ENCODE data around the gene ZNF471. TPM values are rescaled to one million over a fixed set of nuclear protein-coding genes. Genes with fewer than 3 reads are reported as not detected.

ZNF471 gene
- total RNA-seq (2014; rRNA removed; shearing (Covaris generic)) = 1.1 TPM in 2 replicates
- 0.63 and 1.1 TPM in 2 replicates for polyA plus RNA-seq (2016; fragmentation: Nextera tagmentation; extraction: Ambion mirVana)
- long read RNA-seq = 0 reads

DNA sequence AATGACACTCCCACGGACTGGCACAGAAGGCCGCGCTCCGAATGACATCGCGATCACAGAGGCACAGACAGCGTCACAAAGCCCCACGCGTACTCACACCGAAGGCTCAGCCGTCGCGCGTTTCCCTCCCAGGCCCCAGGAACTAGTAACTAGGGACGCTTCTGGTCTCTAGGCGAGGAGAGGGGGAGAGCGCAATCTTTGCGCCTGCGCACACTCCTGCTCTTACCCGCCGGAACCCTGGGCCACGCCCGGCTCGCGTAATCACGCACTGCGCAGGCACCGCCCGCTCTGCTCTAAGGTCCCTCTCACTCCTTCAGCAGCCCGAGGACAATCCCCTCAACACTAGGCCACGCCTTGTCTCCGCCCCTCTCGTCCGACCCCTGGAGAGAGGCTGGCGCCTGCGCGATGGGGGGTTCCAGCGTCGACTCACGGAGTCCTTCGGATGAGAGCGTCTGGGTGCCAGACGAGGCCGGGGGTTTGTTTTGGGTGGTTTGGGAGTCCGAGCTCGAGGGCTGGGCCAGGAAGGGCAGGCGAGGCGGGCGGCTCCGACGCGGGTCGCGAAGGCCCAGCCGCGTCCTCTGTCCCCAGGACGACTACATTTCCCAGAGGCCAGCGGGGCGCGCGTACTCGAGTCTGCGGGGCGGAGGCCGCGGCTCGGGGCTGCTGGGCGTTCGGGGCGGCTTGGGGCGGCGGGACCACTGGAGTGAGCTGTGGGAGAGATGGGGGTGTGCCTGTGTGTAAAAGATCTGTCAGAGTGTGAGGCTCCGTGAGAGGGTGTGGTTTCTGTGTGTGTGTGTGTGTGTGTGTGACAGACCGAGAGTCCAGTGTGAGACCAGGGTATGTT lies at the start of gene ZNF471:
ZNF471 (plus strand) TSS at position 410 of the 844 bp plus-strand sequence. CDS start 3,717 bp downstream, outside the sequence.
- Mint-ChIP-seq H3K4me3 (no peak within 1 kb of the TSS; the same call in 2 of the 3 replicates), H3K27me3 (ENCODE audit: insufficient read depth, low read depth, poor library complexity) (peaks cover 3% of the 10 kb centered on the region), H3K27ac (peak within 1 kb of the TSS; percentile 95; the same call in 1 of the 2 replicates), H3K36me3 (ENCODE audit: low read depth) (peaks cover 13% of the 10 kb centered on the region), H3K4me1 (no peaks in the 10 kb centered on the region), H3K9me3 (peaks cover 26% of the 10 kb centered on the region)
- TF ChIP-seq CREB1 (CRISPR knock-in tag; IDR thresholded peaks at IDR 0.05; ENCODE audit: low read depth) = no peak
- TF ChIP-seq, protein P1, sequence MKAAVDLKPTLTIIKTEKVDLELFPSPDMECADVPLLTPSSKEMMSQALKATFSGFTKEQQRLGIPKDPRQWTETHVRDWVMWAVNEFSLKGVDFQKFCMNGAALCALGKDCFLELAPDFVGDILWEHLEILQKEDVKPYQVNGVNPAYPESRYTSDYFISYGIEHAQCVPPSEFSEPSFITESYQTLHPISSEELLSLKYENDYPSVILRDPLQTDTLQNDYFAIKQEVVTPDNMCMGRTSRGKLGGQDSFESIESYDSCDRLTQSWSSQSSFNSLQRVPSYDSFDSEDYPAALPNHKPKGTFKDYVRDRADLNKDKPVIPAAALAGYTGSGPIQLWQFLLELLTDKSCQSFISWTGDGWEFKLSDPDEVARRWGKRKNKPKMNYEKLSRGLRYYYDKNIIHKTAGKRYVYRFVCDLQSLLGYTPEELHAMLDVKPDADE (IDR thresholded peaks at IDR 0.05) = peak; percentile 37; the same call in 1 of the 2 replicates
- Histone ChIP-seq H3F3A (replicated peaks; ENCODE audit: low read depth) (no peaks in the 10 kb centered on the region), H3K4me3 (peak within 1 kb of the TSS; percentile 72), H3K79me2 (replicated peaks; ENCODE audit: insufficient read depth) (no peaks in the 10 kb centered on the region), H3K9me2 (ENCODE audit: insufficient read depth) (no peaks in the 10 kb centered on the region), H3K4me2 (peak within 1 kb of the TSS; percentile 85), H3K27me3 (ENCODE audit: insufficient read depth) (no peaks in the 10 kb centered on the region), H4K20me1 (replicated peaks; ENCODE audit: insufficient read depth) (no peaks in the 10 kb centered on the region), H2AFZ (peak within 1 kb of the TSS; percentile 97), H3K27ac (ENCODE audit: low read depth) (no peak within 1 kb of the TSS), H3K4me1 (ENCODE audit: insufficient read depth) (no peaks in the 10 kb centered on the region), H3K36me3 (ENCODE audit: insufficient read depth) (0 out of 2 replicates have a peak, but pooled peaks cover 3% of the 10 kb centered on the region)
- peak; percentile 99 for ATAC-seq
- DNase-seq (ENCODE audit: low spot score) = peak; percentile 98

DNA sequence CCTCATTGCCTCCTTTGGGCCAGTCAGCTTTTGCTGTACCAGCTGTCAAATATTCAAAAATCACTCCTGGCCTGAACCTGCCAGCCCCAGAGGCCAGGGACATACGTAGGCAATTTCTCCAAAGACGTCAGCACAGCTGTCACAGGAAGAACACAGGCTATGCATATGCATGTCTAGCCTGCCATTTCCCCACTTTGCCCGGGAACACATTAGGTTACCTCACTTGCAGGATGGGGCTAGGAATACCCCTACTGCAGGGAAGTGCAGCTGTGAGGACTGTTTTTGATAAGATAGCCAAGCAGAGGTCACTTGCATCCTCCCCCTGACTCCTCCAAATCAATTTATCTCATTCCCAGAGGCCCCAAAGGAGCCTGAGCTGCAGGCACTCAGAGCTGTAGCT lies 33.3 kb upstream of the ZNF471 start:
- Histone ChIP-seq H3K4me1 (ENCODE audit: insufficient read depth) (no peaks in the 10 kb centered on the region), H3K27ac (ENCODE audit: low read depth) (no peak overlapping the region), H3K9me2 (ENCODE audit: insufficient read depth) (no peaks in the 10 kb centered on the region), H3K4me2 (no peak overlapping the region), H3K36me3 (ENCODE audit: insufficient read depth) (no peaks in the 10 kb centered on the region), H2AFZ (no peak overlapping the region), H4K20me1 (replicated peaks; ENCODE audit: insufficient read depth) (no peaks in the 10 kb centered on the region; the same call in 1 of the 2 replicates), H3K27me3 (ENCODE audit: insufficient read depth) (no peaks in the 10 kb centered on the region), H3F3A (replicated peaks; ENCODE audit: low read depth) (no peaks in the 10 kb centered on the region), H3K4me3 (no peak overlapping the region), H3K79me2 (replicated peaks; ENCODE audit: insufficient read depth) (peaks cover 45% of the 10 kb centered on the region)
- Mint-ChIP-seq H3K27me3 (ENCODE audit: insufficient read depth, low read depth, poor library complexity) (peaks cover 12% of the 10 kb centered on the region), H3K4me3 (no peak overlapping the region), H3K4me1 (no peaks in the 10 kb centered on the region), H3K9me3 (peaks cover 96% of the 10 kb centered on the region), H3K27ac (no peak overlapping the region), H3K36me3 (ENCODE audit: low read depth) (peaks cover 40% of the 10 kb centered on the region)
- DNase-seq (ENCODE audit: low spot score) = no peak
- ATAC-seq = no peak
- TF ChIP-seq, protein P2, sequence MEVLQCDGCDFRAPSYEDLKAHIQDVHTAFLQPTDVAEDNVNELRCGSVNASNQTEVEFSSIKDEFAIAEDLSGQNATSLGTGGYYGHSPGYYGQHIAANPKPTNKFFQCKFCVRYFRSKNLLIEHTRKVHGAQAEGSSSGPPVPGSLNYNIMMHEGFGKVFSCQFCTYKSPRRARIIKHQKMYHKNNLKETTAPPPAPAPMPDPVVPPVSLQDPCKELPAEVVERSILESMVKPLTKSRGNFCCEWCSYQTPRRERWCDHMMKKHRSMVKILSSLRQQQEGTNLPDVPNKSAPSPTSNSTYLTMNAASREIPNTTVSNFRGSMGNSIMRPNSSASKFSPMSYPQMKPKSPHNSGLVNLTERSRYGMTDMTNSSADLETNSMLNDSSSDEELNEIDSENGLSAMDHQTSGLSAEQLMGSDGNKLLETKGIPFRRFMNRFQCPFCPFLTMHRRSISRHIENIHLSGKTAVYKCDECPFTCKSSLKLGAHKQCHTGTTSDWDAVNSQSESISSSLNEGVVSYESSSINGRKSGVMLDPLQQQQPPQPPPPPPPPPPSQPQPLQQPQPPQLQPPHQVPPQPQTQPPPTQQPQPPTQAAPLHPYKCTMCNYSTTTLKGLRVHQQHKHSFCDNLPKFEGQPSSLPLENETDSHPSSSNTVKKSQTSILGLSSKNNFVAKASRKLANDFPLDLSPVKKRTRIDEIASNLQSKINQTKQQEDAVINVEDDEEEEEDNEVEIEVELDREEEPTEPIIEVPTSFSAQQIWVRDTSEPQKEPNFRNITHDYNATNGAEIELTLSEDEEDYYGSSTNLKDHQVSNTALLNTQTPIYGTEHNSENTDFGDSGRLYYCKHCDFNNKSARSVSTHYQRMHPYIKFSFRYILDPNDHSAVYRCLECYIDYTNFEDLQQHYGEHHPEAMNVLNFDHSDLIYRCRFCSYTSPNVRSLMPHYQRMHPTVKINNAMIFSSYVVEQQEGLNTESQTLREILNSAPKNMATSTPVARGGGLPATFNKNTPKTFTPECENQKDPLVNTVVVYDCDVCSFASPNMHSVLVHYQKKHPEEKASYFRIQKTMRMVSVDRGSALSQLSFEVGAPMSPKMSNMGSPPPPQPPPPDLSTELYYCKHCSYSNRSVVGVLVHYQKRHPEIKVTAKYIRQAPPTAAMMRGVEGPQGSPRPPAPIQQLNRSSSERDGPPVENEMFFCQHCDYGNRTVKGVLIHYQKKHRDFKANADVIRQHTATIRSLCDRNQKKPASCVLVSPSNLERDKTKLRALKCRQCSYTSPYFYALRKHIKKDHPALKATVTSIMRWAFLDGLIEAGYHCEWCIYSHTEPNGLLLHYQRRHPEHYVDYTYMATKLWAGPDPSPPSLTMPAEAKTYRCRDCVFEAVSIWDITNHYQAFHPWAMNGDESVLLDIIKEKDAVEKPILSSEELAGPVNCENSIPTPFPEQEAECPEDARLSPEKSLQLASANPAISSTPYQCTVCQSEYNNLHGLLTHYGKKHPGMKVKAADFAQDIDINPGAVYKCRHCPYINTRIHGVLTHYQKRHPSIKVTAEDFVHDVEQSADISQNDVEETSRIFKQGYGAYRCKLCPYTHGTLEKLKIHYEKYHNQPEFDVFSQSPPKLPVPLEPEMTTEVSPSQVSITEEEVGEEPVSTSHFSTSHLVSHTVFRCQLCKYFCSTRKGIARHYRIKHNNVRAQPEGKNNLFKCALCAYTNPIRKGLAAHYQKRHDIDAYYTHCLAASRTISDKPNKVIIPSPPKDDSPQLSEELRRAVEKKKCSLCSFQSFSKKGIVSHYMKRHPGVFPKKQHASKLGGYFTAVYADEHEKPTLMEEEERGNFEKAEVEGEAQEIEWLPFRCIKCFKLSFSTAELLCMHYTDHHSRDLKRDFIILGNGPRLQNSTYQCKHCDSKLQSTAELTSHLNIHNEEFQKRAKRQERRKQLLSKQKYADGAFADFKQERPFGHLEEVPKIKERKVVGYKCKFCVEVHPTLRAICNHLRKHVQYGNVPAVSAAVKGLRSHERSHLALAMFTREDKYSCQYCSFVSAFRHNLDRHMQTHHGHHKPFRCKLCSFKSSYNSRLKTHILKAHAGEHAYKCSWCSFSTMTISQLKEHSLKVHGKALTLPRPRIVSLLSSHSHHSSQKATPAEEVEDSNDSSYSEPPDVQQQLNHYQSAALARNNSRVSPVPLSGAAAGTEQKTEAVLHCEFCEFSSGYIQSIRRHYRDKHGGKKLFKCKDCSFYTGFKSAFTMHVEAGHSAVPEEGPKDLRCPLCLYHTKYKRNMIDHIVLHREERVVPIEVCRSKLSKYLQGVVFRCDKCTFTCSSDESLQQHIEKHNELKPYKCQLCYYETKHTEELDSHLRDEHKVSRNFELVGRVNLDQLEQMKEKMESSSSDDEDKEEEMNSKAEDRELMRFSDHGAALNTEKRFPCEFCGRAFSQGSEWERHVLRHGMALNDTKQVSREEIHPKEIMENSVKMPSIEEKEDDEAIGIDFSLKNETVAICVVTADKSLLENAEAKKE (CRISPR knock-in tag; IDR thresholded peaks at IDR 0.05) = no peak
- TF ChIP-seq ZNF114 (CRISPR knock-in tag; IDR thresholded peaks at IDR 0.05) (no peak), EZH2 (IDR thresholded peaks at IDR 0.05; ENCODE audit: low read depth, unreplicated experiment) (no peak), JUNB (IDR thresholded peaks at IDR 0.05; ENCODE audit: unreplicated experiment) (no peak)
- TF ChIP-seq, protein P1 (IDR thresholded peaks at IDR 0.05) = no peak
- TF ChIP-seq, protein P3, sequence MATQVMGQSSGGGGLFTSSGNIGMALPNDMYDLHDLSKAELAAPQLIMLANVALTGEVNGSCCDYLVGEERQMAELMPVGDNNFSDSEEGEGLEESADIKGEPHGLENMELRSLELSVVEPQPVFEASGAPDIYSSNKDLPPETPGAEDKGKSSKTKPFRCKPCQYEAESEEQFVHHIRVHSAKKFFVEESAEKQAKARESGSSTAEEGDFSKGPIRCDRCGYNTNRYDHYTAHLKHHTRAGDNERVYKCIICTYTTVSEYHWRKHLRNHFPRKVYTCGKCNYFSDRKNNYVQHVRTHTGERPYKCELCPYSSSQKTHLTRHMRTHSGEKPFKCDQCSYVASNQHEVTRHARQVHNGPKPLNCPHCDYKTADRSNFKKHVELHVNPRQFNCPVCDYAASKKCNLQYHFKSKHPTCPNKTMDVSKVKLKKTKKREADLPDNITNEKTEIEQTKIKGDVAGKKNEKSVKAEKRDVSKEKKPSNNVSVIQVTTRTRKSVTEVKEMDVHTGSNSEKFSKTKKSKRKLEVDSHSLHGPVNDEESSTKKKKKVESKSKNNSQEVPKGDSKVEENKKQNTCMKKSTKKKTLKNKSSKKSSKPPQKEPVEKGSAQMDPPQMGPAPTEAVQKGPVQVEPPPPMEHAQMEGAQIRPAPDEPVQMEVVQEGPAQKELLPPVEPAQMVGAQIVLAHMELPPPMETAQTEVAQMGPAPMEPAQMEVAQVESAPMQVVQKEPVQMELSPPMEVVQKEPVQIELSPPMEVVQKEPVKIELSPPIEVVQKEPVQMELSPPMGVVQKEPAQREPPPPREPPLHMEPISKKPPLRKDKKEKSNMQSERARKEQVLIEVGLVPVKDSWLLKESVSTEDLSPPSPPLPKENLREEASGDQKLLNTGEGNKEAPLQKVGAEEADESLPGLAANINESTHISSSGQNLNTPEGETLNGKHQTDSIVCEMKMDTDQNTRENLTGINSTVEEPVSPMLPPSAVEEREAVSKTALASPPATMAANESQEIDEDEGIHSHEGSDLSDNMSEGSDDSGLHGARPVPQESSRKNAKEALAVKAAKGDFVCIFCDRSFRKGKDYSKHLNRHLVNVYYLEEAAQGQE (IDR thresholded peaks at IDR 0.05; ENCODE audit: unreplicated experiment) = no peak

Data from GM23338 (cell line).